ENCODE results near the gene MYNN.
A peak's percentile ranks its signal among the peaks of the same experiment; 100 is the strongest.
"Not testable (repeated sequence)": the region's sequence is repeated elsewhere in the genome, so short reads cannot be mapped to it uniquely, and the experiment has no call there.

Gene MYNN

DNA sequence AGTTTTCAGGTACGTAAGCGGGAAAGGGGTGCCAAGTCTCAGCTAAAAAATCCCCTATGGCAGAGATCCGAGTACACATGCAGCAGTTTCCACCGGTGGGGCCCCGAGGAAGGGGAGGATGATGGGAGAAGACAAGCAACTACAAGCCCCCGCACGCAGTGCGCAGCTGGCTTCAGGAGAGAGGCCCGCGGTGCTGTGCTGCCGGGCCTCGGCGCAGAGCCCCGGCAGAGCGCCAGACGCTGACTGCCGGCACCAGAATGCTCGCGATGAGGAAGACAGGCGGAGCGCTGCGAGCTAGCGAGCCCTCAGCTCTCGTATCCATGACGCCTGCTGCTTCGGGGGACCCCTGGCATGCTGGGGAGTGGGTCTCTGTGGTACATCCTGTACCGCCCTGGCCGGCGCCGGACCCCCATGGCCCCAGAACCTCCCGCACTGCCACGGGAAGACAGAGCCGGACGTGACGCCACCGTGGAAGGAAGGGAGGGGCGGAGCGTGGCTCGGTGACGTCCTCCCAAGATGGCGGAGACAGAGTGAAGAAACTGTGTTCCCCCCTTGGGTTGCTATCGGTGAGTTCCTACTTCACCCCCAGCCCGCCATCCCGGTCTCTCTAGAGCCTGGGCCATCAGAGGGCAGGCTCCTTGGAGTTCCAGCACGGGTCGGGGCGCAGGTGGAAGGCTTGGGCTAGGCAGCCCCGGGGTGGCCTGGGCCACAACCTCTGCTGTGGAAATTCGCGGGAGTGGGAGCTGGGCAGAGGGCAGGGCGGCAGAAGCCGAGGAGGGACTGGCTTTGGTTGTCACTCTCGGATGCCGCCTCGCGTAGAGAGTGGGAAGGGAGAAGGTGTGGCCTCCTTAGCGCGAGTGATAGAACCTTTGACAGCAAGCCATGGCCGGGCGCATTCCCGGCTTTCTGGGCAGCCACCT, at the start of gene MYNN:
Gene MYNN (plus strand): TSS at position 500 of the 920 bp plus-strand sequence. CDS start 900 bp downstream, outside the sequence.
- DNase-seq, result peak; percentile 91

DNA sequence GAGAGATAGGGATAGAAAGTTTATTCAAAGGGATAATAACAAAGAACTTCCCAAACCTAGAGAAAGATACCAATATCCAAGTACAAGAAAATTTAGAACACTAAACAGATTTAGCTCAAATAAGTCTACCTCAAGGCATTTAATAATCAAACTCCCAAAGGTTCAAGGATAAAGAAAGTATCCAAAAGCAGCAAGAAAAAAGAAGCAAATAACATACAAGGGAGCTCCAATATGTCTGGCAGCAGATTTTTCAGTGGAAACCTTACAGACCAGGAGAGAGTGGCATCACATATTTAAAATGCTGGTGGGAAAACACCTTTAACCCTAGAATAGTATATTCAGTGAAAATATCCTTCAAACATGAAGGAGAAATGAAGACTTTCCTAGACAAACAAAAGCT, 41.3 kb upstream of the MYNN start:
- not testable (repeated sequence) for DNase-seq

DNA sequence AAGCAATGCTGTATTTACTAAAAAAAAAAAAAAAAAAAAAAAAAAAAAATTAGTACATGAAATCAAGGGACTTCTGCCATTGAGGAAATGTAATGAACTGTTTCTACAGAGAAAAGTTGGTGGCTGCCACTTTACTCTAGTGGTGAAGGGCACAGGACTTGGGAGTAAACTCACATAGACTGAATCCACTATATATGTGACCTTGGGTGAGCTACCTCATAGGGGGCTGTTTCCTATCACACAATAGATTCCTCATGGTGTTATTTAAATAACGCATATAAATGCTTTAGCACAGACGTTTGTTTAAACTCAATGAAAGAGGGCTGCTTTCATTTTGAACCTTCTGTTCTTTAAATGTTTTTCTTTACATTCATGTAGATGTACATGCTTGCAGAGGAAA, 34.1 kb upstream of the MYNN start:
- DNase-seq, result no peak

DNA sequence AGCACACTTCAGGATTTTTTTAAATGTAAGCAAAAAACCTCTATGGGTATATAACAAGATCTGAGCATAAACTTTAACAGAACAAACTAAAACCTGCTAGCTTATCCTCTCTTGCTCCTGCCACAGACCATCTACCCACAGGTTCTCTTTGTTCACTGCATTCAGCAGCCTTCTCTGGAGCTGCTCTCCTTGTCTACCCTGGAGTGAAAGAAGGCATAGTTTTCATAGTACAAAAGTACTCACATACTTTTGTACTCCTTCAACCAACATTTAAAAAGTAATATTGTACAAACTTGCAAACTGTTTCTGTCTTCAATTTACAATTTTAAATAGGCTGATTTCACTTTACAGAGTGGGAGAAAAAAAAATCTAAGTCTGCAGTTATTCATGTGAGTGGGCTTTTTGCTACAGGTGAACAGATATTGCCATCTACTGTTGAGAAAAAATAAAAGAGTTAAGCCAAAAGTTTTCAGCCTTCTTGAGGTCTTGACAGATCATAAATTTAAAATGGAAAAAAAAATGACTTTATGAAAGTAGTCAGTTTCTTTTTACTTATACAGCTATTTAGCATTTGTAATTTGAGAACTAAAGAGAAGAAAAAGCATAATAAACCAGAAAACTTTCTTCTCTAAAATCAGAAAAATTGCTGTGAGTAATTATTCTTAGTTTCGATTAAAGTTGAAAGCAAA, 28.7 kb upstream of the MYNN start:
- no peak for DNase-seq

DNA sequence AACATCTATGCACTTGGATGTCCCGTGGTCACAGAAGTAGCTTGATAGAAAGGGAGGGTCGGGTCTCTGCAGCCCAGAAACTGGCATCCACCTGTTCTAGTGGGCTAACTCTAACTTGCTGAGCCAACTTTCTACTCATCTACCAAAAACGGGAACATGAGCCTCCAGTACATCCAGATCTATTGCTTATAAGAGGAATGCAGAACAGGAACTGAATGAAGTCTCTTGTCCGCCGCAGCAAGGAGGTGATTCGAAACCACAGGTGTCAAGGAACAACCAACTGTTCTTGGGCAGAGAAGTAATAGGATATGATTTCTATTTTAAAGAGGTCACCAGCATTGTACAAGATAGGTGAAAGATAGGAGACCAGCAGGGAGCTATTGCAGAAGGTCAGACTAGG, 26.3 kb upstream of the MYNN start:
- DNase-seq, result no peak

DNA sequence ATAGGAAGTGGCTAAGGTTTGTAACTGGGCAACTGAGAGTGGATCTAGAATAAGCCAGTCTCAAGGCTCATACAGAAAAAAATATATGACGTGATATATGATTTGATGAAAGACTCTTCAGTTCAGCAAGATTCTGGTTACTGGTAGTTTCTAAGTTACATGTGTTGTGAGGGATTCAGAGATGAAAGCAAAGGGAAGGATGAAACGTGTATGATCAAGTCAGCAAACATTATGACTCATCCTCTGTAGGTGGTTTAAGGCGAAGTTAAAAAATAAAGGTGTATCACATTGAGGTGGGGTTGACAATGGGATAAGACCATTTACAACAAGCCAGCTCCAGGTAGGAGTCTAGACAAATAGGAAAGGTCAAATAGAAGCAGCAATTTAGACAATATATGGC, 24.5 kb upstream of the MYNN start:
- no peak for DNase-seq

DNA sequence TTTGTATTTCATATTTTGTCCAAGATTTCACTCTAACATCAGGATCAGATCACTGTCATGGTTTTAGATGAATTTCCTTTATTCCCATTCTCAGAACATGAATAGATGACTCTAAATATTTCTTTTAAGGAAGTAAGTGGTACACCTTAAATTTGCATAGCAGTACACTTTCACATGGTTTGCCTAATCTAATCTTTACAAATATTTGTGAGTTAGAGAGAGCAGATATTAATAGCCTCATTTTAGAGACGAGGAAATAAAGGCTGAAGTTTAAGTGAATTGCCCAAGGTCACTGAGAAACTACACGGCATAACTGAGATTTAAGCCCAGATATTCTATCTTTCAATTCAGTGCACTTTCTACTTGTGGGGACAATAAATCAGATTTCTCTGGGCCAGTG, 22.5 kb upstream of the MYNN start:
- no peak for DNase-seq

DNA sequence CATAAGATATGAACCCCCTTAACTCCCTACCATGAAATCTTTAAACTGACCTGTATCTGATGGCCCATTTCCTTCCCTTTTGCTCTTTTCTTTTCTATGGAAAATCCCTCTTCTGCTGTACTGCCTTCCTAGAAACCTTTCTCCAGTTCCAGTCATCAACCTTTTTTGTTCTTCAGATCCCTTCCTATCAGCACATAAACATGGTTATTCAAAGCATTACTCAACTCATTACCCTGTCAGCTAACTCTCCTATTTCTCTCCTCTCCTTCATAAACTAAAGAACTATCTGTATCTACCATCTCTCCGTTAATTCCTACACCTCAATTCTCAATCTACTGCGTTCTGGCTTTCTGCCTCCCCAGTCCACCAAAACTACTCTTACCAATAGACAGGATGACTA, 21.3 kb upstream of the MYNN start:
- DNase-seq, result no peak

DNA sequence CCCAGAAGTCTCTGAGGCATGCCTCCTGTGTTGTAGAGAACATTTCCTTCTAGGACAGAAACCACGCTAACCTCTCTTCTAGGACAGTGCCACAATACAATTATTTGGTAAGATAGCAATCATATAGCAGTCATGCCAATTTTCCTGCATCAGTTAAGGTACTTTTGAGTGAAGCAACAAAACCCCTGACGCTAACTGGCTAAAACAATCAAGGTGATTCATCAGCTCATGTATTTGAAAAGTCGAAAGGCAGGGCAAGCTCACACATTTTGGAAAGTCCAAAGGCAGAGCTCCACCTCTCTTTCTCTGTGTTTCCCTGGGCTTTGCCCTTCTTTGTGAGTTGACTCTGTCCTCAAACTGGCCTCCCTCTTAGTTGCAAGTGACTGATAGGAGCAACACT, 18.5 kb upstream of the MYNN start:
- DNase-seq, result no peak

DNA sequence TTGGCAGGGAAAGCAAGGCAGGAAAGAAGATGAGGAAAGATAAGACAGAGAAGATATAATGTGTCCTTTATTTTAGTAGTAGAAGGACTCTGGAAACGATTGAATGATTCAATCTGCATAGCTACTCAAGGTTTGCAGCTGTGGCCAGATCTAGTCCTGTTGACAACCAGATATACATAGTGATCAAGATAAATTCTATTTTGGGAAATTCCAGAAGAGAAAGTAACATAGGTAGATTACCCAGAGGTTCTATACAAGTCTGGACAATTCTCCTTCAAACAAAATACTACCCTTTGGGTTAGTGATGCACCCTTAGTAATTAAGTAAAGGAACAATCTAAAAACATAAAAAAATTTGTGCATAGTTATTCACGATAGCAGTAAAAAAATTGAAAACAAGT, 17.7 kb upstream of the MYNN start:
- DNase-seq, result no peak

DNA sequence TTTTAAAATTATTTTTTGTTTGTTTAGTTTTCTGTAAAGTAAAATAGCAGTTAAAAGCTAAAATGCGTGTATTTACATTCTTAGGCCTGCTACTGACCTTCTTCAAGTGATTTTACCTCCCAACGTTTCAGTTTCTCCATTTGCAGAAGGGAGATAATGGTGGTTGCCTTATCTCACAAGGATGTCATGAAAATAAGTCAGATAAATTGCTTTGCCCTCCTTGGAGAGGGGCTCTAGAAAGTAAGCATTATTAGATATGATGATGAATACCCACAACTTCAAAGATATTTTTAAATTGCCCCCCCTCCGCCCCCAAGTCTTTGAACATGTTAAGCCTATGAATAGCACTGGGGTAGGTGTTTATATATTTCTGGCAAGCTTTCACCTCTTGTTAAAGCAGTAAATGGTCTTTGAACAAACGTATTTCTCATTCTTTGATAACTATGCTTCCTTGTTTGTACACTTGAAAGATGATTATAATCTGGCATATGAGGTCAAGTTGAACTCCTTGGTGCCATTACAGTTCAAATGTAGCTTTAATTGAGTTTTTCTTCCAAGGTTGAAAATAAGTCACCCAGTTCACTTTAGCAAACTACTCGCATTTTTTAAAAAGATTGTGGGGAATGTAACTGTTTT, 14.7 kb upstream of the MYNN start:
- no peak for DNase-seq

DNA sequence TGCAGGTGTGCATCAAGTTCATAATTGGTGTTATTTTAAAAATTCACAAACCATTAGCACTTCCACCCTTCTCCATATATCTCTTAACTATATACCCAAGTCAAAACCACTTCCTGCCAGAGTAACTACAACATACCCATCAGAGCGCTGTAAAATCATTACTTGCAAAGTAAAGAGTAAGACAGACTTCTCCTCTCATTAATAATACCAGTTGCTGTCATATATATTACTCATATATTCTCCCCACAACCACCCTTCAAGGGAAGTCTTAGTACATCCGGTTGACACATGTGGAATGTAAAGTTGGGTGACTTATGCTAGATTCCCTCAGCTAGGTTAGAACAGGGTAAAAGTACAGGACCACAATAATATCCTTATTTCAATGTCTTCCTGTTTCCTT, 13.9 kb upstream of the MYNN start:
- DNase-seq, result no peak

DNA sequence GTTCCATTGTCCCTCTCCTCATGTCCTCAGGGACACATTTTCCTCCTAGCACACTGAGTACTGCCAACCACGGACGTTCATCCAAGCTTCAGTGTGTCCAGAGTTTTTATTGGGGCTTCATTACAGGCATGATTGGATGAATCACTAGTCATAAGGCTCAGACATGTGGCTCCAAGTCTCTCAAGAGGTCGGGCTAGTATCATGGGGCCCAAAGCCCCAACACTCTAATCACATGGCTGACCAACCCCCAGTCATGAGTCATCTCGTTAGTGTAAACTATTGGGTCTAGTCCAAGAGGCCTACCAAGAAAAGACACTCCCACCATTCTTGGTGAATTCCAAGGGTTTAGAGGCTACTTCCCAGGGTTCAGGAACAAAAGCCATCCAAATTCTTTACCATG, 12.7 kb upstream of the MYNN start:
- DNase-seq, result no peak

DNA sequence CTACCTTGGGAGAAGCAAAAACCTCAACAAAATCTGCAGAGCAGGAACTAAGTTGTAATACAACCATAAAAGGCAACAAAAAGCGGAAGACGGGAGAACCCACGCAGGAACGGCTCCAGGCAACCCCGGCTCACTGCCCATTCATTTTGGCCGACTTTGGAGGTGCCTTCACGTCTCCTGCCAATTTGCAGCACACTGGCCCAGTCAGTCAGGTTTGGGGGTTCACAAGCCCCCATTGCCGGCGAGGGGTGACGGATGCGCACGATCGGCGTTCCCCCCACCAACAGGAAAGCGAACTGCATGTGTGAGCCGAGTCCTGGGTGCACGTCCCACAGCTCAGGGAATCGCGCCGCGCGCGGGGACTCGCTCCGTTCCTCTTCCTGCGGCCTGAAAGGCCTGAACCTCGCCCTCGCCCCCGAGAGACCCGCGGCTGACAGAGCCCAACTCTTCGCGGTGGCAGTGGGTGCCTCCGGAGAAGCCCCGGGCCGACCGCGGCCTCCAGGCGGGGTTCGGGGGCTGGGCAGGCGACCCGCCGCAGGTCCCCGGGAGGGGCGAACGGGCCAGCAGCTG, 8.8 kb upstream of the MYNN start:
- DNase-seq, result peak; percentile 45

DNA sequence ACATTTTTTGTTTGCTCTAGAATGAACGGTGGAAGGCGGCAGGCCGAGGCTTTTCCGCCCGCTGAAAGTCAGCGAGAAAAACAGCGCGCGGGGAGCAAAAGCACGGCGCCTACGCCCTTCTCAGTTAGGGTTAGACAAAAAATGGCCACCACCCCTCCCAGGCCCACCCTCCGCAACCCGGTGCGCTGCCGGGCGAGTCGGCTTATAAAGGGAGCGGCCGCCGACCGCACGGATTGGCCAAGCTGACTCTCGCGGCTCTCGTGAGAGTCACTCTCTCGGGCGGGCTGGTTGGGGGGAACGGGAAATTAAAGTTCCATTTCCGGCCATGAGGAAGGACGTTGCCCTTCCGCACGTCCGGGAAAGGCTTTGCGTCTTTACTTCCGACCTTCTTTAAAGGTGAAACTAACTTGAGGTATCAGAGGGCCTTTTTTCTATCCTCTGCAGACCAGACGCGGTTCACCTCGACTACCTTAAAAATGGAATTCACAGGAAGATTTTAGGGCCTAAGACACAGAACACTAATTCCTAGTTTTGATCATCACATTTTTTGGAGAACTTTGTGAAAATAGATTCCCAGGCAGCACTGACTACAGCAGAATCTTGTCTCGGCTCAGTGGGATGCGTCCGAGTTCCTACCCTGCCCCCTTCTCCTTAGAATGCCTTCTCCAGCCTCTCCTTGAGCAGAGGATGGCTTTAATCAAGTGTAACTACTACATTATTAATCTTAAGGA, 8.1 kb upstream of the MYNN start, which contains the start of gene TERC:
Gene TERC (minus strand): TSS at position 179 of the 731 bp plus-strand sequence.
- peak; percentile 88 for DNase-seq

DNA sequence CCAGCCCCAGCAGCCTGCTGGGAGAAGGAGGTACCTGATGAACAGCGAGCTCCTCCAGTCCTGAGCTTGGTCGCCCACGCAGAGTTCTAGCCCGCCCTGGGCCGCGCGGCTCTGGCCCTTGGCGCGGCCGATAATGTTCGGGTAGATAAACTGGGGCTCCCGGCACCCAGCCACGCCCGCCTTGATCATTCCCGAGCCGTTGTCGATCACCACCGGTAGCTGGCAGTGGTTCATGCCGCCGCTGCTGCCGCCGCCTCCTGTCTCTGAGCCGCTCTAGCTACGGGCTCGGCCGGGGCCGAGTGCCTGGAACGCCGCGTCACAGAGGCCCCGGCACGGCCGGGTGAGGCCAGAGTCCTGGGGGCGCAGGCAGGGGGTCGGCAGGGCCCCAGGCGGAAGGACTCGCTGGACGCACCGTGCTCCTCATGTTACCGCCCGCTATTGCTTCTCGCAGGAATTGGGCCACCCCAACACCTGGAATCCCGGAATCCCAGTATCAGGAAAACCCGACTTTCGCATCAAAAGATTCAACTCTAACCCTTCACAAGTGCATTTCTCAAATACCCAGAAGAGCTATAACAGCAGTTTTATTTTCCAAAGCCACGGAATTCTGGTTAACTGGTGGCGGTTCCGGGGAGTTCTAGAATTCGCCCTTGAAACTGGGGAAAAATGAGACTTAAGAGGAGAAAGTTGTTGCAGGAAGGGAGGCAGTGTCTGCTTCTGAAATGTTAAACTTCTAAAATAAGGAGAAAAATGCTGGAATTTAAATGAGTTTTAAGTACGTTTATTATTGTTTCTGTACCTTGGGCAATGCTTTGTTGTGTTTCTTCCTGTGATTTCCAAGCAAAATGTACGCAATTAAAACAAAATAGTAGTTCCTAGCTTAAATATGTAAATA, 3.7 kb upstream of the MYNN start, which contains the start of gene ACTRT3:
Gene ACTRT3 (minus strand): TSS at position 275 of the 895 bp plus-strand sequence. CDS start 41 bp downstream, at position 234.
- DNase-seq, result peak; percentile 60

DNA sequence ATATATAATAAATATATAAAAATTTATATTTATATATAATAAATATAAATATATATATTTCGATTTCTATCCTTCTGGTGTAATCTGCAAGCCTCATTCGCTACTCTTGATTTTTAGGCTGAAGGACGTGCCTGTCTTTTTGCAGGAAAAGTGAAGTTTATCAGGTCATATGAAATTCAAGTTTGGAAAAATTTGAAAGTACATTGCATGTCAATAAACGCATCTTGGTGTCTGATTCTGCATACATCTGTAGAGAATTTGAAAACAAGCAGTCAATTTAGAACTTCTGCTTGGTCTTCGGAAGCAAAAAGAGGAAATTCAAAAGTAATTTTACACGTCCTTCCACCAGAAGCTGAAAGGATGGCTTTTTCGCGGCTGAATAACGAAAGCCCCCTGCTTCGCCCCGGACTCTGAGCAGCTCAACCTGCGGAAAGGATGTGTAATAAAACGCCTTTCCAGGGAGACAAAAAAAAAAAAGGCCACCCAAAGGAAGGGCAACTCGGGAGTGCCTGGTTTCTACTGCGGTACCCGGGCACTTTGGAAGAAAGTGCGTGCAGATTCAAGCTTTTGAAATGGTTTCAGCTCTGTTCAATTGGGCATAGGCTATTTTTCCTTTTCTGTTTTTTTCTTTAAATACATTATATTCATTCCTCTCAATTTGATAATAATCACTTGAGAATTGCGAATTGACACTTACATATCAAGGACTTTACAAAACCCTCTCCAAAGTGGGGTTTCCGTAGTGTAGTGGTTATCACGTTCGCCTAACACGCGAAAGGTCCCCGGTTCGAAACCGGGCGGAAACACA, 1.5 kb upstream of the MYNN start:
- DNase-seq, result peak; percentile 14

DNA sequence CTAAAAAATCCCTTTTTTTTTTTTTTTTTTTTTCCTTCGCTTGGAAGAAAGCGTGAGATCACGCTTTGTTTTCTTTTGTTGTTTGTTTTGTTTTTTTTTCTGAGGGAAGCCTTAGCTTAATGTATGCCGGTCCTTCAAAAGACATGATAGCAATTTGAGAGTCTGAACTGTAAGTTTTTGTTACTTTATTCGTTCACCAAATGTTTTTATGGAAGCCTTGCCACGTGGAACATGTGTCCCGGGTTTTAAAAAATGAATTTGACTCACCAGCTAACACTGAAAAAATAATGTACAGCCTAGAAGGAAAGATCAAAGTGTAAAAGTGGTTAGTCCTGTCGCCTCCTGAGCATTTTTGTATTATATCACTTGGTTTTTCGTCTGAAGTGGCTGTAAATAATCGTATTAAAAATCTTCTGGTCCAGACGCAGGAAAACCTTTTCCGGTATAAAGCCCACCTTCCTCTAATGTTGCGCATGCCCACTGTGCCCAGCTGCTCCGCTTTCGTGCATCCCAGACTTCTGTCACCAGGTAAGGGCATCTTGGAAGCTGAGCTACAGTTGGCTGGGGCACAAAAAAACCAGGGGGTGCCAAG, 795 bp upstream of the MYNN start:
- DNase-seq, result peak; percentile 65

DNA sequence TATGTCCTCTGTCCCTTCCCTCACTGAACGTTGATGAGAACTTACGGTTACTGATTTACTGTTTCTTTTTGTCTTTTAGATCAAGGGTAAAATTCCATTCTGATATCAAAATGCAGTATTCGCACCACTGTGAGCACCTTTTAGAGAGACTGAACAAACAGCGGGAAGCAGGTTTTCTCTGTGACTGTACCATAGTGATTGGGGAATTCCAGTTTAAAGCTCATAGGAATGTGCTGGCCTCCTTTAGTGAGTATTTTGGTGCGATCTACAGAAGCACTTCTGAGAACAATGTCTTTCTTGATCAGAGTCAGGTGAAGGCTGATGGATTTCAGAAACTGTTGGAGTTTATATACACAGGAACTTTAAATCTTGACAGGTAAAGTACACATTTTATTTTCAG, 990 bp downstream of the MYNN start:
- DNase-seq, result no peak

DNA sequence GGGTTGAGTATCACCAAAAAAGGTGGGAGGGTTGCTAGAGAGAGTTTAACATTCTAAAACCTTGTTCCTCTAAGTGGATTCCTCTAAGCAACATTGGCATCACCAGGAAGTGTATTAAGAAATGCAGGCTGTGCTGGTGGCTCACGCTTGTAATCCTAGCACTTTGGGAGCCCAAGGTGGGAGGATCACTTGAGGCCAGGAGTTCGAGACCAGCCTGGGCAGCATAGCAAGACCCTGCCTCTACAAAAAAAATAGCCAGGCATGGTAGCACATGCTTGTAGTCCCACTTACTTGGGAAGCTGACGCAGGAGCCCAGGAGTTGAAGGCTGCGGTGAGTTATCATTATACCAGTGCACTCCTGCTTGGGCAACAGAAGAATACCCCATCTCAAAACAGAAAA, 4.6 kb downstream of the MYNN start:
- DNase-seq, result no peak

Measured in stimulated activated naive CD4-positive, alpha-beta T cell treated with Interleukin-2 at 50 U/mL for 16 hours (primary cell).